Activated B cell treated with CpG ODN at 0.5 μM for 24 hours (primary cell): ENCODE results near the gene USP12. TPM values are rescaled to one million over a fixed set of nuclear protein-coding genes. Genes with fewer than 3 reads are reported as not detected.

Experiments
- ATAC-seq: fragments of 200-7000 bp; cut with Tn5 transposase; one replicate; pipeline ENCODE4 v1.10.0; 2021; ENCODE audit warnings: low read depth, mild to moderate bottlenecking, moderate library complexity
- CTCF ChIA-PET: fragments of 350-600 bp; sonication (Branson Sonifier 250); formaldehyde crosslinking; loops from one replicate; lab custom pipeline; 2021; ENCODE audit warnings: antibody characterized with exemption; lab: Charles Lee
- POLR2A ChIA-PET: fragments of 350-600 bp; sonication (Branson Sonifier 250); formaldehyde crosslinking; loops from one replicate; lab custom pipeline; 2021; ENCODE audit warnings: antibody characterized with exemption; lab: Charles Lee
- DNase-seq: peaks from one replicate; pipeline ENCODE4 v3.0.0; 2022
- H3K27ac Mint-ChIP-seq: one replicate; pipeline ENCODE4 v1.8.0; 2020; ENCODE audit warnings: mixed read lengths
- H3K27me3 Mint-ChIP-seq: one replicate; pipeline ENCODE4 v1.8.0; 2021; ENCODE audit warnings: mixed read lengths
- H3K36me3 Mint-ChIP-seq: one replicate; pipeline ENCODE4 v1.8.0; 2021; ENCODE audit warnings: low read depth, mixed read lengths
- H3K4me1 Mint-ChIP-seq: one replicate; pipeline ENCODE4 v1.8.0; 2021; ENCODE audit warnings: mixed read lengths
- H3K4me3 Mint-ChIP-seq: one replicate; pipeline ENCODE4 v1.8.0; 2020; ENCODE audit warnings: mild to moderate bottlenecking, mixed read lengths
- H3K9me3 Mint-ChIP-seq: one replicate; pipeline ENCODE4 v1.8.0; 2020; ENCODE audit warnings: mixed read lengths
- CTCF ChIP-seq: fragments of 200-600 bp; IDR thresholded peaks from one replicate; pipeline ENCODE4 v1.8.0; 2022; ENCODE audit warnings: antibody characterized with exemption, mild to moderate bottlenecking
- intact Hi-C: fragments of 100-400 bp; cut with micrococcal nuclease; formaldehyde crosslinking; loops from one replicate; pipeline ENCODE4 v1.15.1; 2024
- total RNA-seq: library from RNA; stranded (reverse); gene quantifications from 2 replicates; pipeline ENCODE4 v1.2.3, GENCODE V29; 2022

The USP12 gene
- total RNA-seq, 1 donor from 2014 or later = 58.8 TPM

GRCh38 chr13:27104606-27105005 is 67.0 kb downstream of the USP12 start:
- CTCF ChIA-PET = no interaction called here
- no peak for TF ChIP-seq CTCF
- Mint-ChIP-seq H3K27me3 (no peaks in the 10 kb centered on the region), H3K9me3 (no peaks in the 10 kb centered on the region), H3K27ac (no peak overlapping the region), H3K4me3 (no peak overlapping the region), H3K36me3 (peaks cover 60% of the 10 kb centered on the region), H3K4me1 (peaks cover 20% of the 10 kb centered on the region)
- DNase-seq = no peak
- ATAC-seq = no peak
- intact Hi-C loops = loop anchor here (5.0 kb wide), 1 partner anchor 168 kb away; the partner anchor contains the start of gene RASL11A
- POLR2A ChIA-PET = no interaction called here

DNA sequence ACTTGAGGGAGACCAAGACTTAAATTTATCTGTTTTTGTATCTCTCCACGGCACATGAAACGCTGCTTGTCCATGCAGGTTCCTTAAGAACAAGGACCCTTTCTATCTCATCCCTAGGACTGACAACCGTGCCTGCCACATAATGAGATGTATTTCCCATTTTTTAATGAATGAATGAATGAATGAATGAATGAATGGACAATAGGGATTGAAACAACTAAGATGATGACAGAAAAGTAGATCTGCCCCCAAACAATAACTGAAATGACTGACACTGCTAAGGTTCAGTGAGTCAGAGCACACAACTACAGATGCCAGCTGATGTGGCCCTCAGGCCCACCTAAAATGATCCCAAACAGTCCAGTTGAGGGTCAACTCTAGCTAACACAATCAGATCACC is 69.8 kb downstream of the USP12 start:
- no peak overlapping the region for H3K27ac Mint-ChIP-seq
- no peak overlapping the region for H3K4me3 Mint-ChIP-seq
- intact Hi-C loops = loop anchor here (2.0 to 5.0 kb wide), 2 partner anchors 17 to 170 kb away; partner anchors contain the start of gene RASL11A
- DNase-seq (no peak), ATAC-seq (no peak)
- no peak for TF ChIP-seq CTCF
- no peaks in the 10 kb centered on the region for H3K9me3 Mint-ChIP-seq
- H3K27me3 Mint-ChIP-seq = no peaks in the 10 kb centered on the region
- POLR2A ChIA-PET = no interaction called here
- H3K4me1 Mint-ChIP-seq = peaks cover 26% of the 10 kb centered on the region
- CTCF ChIA-PET = no interaction called here
- H3K36me3 Mint-ChIP-seq = peaks cover 68% of the 10 kb centered on the region

DNA sequence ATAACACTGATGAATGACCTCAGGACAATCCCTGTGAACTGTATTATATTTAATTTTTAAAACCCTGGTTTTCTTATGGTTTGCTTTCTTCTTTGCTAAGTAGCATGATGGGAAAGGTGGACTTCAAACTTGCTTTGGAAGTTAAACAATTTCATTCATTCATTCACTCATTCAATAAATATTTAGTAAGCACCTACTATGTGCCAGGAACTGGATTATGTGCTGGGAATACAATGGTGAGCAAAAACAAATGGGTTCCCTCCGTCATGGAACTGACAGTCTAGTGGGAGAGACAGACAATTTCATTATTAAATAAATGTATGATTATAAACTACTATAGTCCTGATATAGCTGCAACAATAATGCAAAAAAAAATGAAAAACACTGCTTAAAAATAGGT is 70.3 kb downstream of the USP12 start:
- no peak for TF ChIP-seq CTCF
- Mint-ChIP-seq H3K4me1 (peaks cover 23% of the 10 kb centered on the region), H3K4me3 (no peak overlapping the region), H3K27me3 (no peaks in the 10 kb centered on the region), H3K36me3 (peaks cover 67% of the 10 kb centered on the region), H3K9me3 (no peaks in the 10 kb centered on the region), H3K27ac (no peak overlapping the region)
- intact Hi-C loops = loop anchor here (5.0 kb wide), 1 partner anchor 171 kb away; the partner anchor contains the start of gene RASL11A
- ATAC-seq = no peak
- ChIA-PET POLR2A (no interaction called here), CTCF (no interaction called here)
- DNase-seq = no peak

- no peak for DNase-seq
- no peak overlapping the region for H3K27ac Mint-ChIP-seq
- ChIA-PET CTCF (no interaction called here), POLR2A (no interaction called here)
- peaks cover 73% of the 10 kb centered on the region for H3K36me3 Mint-ChIP-seq
- H3K4me1 Mint-ChIP-seq = peaks cover 21% of the 10 kb centered on the region
- intact Hi-C loops = no loop called here
- TF ChIP-seq CTCF = no peak
- no peak overlapping the region for H3K4me3 Mint-ChIP-seq
- no peaks in the 10 kb centered on the region for H3K27me3 Mint-ChIP-seq
- no peaks in the 10 kb centered on the region for H3K9me3 Mint-ChIP-seq
- ATAC-seq = no peak
Observed at GRCh38 chr13:27097691-27098090, 73.9 kb downstream of the USP12 start.

DNA sequence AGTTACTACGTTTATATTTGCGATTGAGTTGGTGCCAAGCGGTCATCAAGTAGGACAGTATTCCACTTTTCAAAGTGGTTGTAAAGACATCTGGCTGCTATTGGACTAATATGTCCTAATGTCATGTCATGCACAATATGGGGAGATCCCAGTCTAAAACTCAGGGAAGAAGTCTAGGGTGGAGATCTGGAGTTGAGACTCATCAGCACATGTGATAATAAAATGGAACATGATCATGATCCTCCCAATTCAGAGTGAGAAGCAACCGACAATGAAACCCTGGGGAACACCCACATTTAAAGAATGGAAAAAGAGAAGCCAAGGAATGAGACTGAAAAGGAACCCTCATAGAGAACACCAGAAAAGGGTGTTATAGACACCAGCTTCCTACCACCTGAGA is 80.2 kb downstream of the USP12 start:
- H3K4me3 Mint-ChIP-seq = no peak overlapping the region
- intact Hi-C loops = no loop called here
- no peak overlapping the region for H3K27ac Mint-ChIP-seq
- POLR2A ChIA-PET = no interaction called here
- CTCF ChIA-PET = no interaction called here
- TF ChIP-seq CTCF = no peak
- H3K27me3 Mint-ChIP-seq = no peaks in the 10 kb centered on the region
- DNase-seq (no peak), ATAC-seq (no peak)
- no peaks in the 10 kb centered on the region for H3K4me1 Mint-ChIP-seq
- no peaks in the 10 kb centered on the region for H3K9me3 Mint-ChIP-seq
- H3K36me3 Mint-ChIP-seq = peaks cover 86% of the 10 kb centered on the region
